H1 (cell line): Measurements from ENCODE around the gene DUSP1. TPM values are rescaled to one million over a fixed set of nuclear protein-coding genes. Genes with fewer than 3 reads are reported as not detected.

Source experiments
- ASH2L ChIP-seq: fragments of 200-600, 300-600 bp; sonication (generic); IDR thresholded peaks from one replicate; pipeline ENCODE4 v1.7.1; 2017; ENCODE audit warnings: low read length
- BCL11A ChIP-seq, 2 experiments: IDR thresholded peaks; one replicate each; pipeline ENCODE4 v1.6.1; 2011; ENCODE audit warnings: low read depth in 2 of 2, low read length in 2 of 2, mild to moderate bottlenecking in 2 of 2
- MAFK ChIP-seq: IDR thresholded peaks from 2 replicates; pipeline ENCODE4 v1.6.1; 2012; ENCODE audit warnings: low read depth, mild to moderate bottlenecking, improper control_type of control experiment, low read length
- TCF12 ChIP-seq: IDR thresholded peaks from 2 replicates; pipeline ENCODE4 v1.6.1; 2011; ENCODE audit warnings: low read depth, mild to moderate bottlenecking, low read length
- polyA plus RNA-seq, 7 experiments: library from polyadenylated mRNA; depleted of rRNA in 3 of 7; stranded (reverse) in 5 of 7; unstranded in 2 of 7; fragments of >200 nt in 5 of 7; fragments of 200-250 nt in 2 of 7; gene quantifications; 1 replicate in 5 of 7; 2 replicates in 1 of 7; 4 replicates in 1 of 7; pipeline versions ENCODE4 v1.2.1 to v1.2.3, GENCODE V29; 2011 to 2013; ENCODE audit warnings: missing spikeins in 2 of 7, mixed read lengths in 2 of 7
- total RNA-seq: library from RNA; stranded (reverse); fragmentation: NEBNext Ultra II Directional; extraction: Animal tissue kit (Norgen Biotek cat#: 25700); gene quantifications from 2 replicates; pipeline ENCODE4 v1.2.1, GENCODE V29; 2021
- TF ChIP-seq, protein P1 (sequence below): IDR thresholded peaks from 2 replicates; pipeline ENCODE4 v1.6.1; 2011; ENCODE audit warnings: low read depth, mild to moderate bottlenecking, low read length; ENCODE audit not compliant: insufficient read depth
- TF ChIP-seq, protein P2 (sequence below): IDR thresholded peaks from 2 replicates; pipeline ENCODE4 v1.6.1; 2012; ENCODE audit warnings: inconsistent platforms

DUSP1 gene
- total and polyA plus RNA-seq, 2 of the 8 experiments (the other 6 are each of a cell fraction or from before 2014, with no cell fraction given): 6.5 to 11.7 TPM

DNA sequence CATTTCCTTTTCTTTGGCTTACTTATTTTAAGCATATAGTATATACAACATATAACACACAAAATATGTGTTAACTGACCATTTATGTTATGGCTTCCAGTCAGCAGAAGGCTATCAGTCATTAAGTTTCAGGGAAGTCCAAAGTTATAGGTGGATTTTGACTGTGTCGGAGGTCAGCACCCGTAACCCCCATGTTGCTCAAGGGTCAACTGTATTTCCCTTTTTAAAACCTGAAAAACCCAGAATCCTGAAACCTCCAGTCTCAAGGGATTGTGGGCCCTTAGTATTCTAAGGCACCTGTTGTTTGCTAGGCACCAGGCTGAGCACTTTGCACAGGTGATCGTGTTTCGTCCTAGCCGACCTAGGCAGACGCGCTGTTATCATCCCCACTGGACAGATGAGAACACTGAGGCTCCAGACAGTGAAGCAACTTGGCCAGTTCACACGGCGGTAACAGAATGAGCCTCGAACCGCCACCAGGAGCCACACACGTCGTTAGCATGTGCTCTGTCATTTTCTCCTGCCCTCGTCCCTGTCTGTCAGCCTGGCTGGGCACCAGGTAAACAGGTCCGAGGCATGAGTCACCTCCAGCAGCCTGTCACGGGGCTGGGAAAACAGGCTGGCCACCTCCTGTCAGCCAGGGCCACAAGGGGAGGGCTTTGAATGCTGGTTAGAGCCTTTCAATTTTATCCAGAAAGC, 39.9 kb downstream of the DUSP1 start (continued):
- TF ChIP-seq BCL11A (IDR thresholded peaks at IDR 0.05; ENCODE audit: low read depth in 2 of 2, low read length in 2 of 2) (no peak), MAFK (no peak), ASH2L (no peak), TCF12 (no peak)
- TF ChIP-seq, protein P1, sequence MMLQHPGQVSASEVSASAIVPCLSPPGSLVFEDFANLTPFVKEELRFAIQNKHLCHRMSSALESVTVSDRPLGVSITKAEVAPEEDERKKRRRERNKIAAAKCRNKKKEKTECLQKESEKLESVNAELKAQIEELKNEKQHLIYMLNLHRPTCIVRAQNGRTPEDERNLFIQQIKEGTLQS: 0 out of 2 replicates have a peak, but pooled peaks have one; percentile 5
- TF ChIP-seq, protein P2, sequence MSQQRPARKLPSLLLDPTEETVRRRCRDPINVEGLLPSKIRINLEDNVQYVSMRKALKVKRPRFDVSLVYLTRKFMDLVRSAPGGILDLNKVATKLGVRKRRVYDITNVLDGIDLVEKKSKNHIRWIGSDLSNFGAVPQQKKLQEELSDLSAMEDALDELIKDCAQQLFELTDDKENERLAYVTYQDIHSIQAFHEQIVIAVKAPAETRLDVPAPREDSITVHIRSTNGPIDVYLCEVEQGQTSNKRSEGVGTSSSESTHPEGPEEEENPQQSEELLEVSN: 0 out of 2 replicates have a peak, but pooled peaks have one; percentile 22
